NCI-H1092 (cell line): ENCODE measurements around the gene S100A11.
"Not testable (repeated sequence)": the region's sequence is repeated elsewhere in the genome, so short reads cannot be mapped to it uniquely, and the experiment has no call there.

Experiments used
- DNase-seq: peaks from one replicate; lab custom pipeline; 2025; lab: John Stamatoyannopoulos, UW

S100A11 gene

DNA sequence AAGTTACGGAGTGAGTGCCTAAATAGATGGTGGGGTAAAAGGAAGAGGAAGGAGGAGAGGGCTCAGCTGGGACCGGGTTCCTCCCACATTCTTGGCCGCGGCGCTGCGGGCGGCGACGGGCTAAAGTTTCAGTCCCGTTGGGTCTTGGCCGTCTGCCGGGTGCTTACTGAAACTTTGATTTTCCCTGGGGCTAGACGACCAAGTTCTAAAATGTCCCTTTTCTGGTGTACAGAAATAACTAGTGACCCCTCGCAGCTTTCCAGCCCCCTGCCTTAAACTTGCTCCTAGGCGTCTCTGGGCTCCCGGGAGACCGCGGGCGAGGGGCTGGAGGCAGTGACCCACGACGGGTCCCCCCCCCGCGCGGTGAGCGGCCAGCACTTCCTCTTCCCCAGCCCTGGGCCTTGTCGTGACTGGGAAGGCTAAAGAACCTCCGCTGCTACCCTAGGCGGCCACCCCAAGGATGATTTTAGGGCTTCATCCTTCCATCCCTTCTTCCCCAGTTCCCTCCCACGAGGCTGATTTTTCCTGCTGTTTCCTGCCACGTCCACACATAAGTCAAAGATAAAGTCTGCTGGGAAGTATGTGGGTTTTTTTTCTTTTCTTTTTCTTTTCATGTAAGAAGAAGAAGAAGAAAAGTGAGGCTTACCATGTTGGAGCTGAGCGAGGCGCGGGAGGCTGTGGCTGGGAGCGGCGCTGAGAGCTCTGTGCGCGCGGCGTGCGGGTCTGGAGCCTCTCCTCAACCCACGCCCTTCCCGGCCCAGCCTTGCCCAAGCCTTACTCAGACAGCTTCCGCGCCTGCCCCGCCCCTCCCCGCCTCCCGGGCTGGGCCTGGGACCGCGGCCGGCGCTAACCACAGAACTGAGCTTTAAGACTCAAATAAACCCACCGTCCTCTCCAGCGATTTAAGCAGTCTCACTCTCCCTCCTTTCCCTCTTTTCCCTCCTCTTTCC, at the start of gene S100A11:
S100A11 (minus strand) TSS at position 738 of the 950 bp plus-strand sequence; CDS start at position 649, 89 bp downstream.
- no peak for DNase-seq

DNA sequence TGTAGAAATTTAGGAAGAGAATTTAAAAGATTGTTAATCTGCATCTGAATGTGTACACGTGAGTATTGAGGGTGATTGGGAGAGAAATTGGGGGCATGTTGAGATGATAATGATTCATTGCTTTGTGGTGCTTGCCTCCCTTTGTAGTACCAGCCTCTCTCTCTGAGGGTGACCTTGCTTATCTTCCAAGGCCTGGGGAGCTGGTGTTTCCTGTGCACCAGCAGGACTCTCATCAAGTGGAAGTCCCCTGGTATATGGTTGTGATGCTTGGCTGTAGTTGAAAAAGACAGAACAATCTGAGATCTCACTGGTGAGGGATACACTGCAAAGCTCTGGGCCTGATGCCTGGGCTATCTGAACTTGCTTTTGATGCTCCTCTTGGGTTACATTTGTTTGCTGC, 48.0 kb upstream of the S100A11 start:
- no peak for DNase-seq

DNA sequence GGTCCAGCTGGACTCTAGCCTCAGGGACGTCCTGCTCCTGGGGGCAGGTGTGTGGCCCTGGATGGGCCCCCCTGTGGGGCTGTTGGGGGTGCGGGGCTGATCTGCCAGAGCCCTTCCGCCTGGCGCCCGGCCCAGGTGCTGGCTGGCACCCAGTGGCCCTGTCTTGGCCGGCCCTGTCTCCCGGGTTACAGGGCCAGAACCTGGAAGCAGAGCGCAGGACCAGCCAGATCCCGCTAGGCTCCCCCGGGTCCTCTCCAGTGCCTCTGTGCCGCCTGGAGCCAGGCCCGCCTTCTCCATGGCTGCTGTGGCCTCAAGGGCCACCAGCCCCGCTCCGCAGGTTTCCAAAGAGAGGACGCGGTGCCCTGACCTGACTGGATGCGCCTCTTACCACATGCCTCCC, 44.2 kb upstream of the S100A11 start:
- DNase-seq, result not testable (repeated sequence)

DNA sequence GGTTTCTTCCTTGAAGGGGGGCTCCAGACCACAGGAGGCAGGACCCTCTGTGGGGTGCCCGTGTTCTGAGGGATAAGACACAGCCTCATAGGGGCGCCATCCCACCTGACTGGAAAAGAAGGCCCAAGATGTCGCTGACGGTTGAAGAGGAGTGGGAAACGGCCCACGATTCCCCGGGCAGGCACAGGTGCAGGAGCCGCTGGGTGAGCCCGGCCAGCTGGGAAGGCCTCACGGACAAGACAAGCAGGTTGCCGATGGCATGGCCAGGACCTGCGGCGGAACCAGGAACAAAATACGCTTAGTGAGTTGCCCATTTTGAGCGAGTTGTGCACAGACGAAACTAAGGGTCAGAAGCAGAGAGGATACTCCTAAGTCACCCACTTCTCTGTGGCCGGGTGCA, 43.7 kb upstream of the S100A11 start:
- not testable (repeated sequence) for DNase-seq

DNA sequence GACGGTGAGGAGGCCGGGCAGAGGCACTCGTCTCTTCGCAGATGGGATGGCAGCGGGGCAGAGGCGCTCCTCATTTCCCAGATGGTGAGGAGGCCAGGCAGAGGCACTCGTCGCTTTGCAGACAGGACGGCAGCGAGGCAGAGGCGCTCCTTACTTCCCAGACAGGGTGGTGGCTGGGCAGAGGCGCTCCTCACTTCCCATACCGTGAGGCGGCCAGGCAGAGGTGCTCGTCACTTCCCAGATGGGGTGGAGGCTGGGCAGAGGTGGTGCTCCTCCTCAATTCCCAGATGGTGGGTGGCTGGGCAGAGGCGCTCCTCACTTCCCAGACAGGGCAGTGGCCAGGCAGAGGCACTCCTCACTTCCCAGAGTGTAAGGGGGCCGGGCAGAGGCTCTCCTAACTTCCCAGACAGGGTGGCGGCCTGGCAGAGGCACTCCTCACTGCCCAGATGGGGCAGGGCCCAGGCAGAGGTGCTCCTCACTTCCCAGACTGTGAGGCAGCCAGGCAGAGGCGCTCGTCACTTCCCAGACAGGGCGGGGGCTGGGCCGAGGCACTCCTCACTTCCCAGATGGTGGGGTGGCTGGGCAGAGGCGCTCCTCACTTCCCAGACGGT, 42.1 kb upstream of the S100A11 start:
- DNase-seq, result no peak

DNA sequence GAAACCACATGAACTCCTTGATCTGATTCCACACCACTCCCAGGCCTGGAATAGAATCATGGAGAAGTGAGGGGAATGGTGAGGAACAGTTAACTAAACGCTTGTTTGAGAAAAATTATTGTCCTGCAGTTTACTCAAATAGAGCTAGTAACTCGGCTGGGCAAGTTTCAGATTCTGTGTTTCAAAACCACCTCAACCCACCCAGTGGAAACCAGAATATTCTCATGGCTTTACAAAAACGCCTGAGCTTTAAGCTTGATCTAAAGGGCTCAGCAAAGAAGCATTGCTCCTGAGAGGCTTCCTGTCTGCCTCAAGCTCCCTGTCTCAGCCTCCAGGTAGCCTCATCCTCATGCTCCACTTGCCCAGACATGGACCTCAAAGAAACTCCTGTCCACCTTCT, 35.5 kb upstream of the S100A11 start:
- no peak for DNase-seq

DNA sequence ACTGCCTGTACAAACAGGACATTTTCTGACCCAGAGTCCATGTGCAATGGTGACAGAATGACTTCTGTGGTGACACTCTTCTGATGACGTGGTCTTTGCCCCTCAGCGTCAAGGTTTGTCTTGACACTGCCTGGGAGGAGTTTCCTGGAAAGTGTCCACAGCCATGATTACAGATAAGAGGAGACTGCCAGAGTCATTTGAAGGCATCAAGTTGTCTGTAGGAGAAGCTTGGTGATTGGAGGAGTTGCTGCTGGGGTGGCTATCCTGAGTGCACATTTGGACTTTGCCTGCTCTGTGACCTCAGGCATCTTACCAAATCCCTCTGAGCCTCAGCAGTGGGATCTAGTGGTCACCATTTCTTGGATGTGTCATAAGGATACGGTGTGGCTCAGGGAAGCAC, 34.3 kb upstream of the S100A11 start:
- DNase-seq, result no peak

DNA sequence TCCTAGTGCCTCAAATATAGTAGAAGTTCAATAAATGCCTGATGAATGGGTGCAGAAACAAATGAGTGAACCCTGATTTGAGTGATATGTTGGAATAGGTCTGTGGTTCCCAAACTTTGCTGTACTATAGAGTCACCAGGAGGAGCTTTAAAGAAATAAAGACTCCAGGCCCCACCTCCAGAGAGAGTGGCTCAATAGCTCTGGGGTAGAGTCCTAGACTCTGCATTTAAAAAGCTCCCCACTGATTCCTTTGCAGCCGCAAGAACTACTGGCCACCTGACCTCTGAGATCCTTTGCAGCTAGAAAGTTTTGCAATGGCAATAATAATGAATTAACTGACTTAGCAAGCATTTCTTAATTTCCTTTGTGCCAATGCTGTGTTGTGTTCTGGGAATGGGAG, 31.1 kb upstream of the S100A11 start:
- no peak for DNase-seq

DNA sequence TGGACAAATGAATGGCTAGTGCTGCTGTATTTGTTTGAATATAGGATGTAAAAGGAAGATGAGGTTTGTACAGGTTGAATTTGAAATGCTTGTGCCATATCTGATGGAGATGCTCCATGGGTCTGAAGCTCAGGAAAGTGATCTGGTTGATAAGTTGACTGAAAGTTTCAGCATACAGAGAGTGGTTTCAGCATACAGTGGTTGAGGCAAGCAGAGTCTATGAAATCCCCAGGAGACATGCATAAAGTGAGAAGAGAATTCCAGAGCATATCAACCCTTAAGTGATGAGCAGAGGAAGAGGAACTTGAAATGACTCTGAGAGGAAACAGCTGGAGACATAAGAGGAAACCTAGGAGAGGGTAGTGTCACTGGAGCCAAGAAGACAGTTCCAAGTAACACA, 30.3 kb upstream of the S100A11 start:
- DNase-seq, result no peak

DNA sequence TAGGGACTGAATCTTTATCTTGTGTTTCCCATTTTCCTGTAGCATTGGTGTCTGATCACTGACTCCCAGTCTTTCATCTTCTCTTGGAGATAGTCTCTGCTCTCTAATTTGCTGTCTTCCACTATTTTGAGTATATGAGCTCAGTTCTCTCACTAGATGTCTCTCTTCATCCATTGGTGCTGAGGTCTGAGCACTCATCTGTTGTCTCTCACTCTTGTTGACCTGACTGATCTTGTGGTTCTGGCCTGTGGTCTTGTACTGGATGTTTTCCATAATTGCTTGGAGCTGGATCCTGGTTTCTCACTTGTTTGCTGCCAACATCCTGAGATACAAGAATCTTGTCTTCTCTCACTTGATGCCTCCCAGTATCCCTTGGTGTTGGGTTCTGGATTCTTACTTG, 25.1 kb upstream of the S100A11 start:
- no peak for DNase-seq

DNA sequence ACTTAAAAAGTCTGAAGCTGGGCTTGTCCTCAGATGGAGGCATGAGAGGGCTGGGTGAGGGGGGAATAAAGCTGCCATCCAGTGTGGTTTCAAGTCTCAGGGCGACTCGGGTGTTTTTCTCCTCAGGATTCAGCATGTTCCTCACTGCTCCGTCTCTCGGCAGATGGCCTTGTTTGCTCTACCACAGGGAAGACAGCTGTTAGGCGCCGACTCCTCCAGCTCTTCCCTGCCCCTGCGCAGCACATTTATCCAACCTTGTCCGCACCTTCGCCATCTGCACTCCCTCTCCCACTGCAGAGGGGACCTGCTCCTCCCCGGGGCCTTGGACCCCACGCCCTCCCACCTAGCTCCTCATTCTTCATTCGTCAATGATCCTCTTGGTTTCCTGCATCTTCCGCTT, 16.6 kb upstream of the S100A11 start:
- DNase-seq, result no peak

DNA sequence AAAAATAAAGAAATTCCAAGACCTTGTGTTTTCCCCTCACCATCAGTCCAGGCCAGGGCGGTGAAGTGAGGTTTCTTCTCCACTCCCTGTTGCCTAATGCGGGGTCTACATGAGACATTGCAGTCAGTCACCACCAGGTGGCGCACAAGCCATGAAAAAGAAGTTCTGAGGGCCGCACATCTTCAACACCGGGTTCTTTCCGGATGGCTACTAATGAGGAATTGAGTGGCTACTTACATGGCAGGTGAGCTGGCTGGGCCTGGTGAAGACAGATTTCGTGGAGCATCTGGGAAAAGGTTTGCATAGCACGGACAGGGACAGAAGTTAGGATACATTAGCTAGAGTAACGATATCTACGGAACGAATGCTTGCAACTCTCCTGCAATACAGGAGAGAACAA, 15.8 kb upstream of the S100A11 start:
- peak; percentile 68 for DNase-seq

DNA sequence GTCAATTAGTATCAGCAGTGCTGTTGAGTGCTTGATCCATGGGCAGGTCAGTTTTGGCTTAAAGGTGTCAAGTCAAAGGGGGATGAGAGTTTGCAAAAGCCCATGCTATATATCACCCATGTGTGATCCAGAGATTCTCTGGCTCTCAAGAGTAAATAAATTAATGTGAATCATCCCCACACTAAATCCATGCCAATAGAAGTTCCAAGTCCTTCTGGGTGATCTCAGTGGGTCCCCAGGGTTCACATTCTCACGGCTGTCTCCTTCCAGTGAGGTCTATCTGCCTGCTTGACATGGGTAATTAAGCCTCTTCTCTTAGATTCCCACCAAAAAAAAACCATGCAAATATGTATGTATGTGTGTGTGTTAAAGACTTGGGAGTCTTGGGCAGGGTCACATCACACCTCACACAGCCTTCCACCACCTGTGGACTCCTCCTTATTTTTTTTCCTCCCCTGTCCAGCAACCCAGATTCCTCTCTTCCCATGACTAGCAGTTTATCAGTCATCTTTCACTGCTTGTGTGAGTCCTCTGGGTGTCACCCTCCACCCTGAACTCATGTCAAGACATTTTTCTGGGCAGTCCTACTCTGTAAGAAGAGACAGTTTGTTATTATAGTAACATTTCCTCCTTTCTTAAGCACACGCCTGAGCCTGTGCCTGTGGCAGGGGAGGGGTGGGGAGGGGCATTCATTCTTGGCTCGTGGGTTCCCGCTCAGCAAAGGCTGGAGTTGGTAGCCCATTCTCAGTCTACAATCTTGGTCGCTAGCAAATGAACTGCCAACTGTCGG, 14.3 kb upstream of the S100A11 start:
- no peak for DNase-seq

DNA sequence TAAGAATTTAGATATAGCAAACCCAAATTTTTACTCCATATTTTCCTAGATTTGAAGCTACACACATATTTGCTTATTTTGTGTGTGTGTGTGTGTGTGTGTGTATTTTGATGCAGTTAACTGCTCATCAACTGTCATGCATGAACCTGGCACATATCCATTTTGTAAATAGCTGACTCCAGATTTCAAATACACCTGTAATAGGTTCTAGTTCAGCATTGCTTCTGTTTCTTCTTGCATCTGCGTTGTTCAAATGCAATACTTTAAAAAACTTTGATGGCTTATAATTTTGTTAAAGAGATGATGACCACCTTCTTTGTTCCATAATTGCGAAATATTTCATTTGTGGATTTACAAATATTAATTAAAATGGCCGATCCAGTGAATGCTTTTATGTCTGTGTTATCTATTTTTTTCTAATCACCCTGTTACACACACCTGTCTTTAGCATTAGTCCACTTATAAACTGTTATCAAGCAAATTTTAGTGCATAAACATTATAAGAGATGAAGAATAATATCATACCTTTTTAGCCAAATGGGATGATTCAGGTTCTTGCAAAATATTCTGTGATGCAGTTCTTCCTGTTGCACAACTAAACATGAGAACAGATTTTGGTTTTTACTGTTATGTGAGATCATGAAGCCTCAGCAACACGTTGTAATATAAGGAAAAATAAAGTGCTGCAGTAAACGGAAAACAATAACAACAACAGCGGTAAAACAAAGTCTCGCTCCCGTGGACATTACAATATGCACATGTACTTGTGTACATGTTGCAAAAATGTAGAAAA, 12.7 kb upstream of the S100A11 start:
- no peak for DNase-seq

DNA sequence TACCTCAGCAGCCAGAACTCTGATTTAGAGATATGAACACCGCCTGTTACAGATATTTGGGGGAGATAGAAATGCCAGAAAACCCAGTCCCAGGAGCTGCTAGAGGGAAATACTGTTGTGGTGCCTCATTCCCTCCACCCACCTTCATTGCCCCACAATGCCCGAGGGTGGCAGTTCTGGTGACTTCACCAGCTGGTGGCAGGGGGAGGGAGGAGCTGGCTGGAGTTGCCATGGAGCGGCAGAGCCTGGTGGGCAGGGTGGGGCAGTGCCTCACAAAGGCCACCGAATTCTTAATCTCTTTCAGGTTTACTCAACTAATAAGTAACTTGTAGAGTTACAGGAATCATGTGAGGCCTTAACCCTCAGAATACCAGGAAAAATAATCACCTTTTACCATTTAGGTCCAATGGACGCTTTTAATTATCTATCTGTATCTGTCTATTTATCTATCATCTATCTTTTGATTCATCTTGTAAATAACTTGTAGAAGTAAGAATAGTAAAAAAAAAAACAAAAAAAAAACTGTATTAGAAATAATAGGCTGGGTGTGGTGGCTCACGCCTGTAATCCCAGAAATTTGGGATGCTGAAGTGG, 11.7 kb upstream of the S100A11 start:
- DNase-seq, result no peak

DNA sequence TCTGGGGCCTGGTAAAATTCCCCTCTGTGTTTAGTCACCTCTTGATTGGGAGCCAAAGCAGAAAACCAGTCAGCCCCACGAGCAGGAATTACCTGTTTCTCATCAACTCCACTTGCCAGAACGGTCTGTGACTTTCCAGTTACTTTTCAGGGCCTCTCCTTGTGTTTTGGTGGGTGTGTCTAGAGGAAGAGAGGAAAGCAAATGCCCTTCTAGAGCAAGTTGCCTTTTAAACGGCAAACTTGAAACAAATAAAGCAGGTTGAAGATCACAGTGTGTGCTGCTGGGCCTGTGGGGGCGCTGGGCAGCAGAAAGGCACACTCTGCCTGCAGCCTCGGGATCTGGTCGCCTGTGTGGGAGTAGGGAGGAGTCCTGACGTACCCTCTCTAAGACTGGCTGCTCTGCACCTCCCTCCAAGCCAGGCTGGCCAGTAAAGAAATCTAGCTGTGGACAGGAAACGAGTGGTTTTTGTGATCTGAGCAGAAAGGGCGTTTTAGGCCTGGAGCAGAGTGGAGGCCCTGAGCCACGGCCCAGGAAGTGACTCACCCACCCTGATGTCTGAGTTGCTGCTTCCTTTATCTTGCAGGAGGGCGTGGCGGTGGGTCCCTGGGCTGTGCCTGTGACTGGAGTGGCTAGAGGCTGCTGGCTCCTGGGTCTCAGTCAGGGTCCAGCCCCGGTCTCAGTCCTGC, 11.1 kb upstream of the S100A11 start:
- no peak for DNase-seq

DNA sequence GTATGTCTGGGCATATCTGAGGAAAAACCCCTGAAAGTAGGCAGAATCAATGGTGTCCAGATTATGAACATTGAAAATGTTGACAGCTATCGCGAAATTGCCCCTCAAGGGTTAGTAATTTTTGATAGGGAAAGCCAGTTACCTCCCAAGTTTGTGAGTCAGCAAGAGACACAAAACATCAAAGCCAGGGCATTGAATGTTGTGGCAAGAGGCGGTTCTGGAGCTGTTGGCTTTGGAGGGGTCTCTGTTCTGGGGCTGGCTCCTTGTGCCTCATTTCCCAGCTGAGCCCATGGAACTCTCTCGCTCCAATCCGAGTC, 10.6 kb upstream of the S100A11 start:
- DNase-seq, result no peak

DNA sequence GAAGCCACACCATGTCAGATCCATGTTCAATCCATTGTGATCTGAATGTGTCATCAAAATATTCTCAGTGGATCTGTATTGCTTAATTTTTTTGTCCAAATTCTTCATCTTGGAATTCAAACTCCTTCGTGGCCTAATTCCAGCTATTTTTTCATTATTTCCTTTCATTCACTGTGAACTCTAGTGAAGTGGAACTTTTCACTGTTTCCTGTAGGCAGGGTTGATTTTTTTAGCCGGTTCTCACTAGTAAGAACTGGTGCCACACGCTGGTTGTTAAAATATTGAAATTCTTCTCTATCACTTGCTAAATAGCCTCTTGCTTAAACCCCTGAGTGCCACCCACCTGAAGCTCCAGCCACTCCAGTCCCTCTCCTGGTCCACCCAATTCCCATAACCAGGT, 7.6 kb upstream of the S100A11 start:
- no peak for DNase-seq

DNA sequence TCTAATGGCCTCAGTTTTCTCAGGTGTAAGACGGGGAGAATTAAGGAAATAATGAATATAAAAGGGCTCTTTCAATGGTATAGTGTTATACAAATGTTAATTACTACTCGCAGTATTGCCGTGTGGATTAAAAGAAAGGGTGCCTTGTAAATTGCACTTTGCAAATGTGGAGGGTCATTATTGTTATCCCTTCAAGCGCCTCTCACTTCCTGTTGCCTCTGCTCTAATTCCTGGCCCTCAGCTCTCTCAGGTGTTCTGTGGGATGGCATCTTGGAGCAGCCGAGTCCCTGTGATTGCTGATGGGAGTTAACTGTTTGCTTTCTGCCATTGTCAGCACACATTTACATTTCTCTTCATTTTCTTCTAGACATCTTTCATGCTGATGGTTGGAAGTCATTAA, 7.1 kb upstream of the S100A11 start:
- no peak for DNase-seq

DNA sequence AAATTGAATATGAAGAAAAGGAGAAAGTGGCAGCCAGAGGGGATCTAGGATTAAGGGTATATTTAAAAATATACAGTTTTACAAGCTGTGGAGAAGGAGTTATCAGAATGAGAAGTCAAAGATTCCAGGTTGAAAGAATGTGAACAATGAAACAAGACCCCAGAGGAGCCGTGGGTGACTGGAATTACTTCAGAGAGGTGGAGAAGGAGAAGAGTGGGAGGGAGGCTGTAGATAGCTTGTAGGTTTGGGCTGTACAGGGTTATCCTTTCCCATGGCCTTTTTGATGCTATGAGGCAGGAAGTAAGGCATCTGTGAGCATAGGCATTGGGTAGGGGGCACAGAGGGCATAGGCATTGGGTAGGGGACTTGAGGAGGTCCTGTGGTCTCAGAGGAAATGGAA, 5.2 kb upstream of the S100A11 start:
- DNase-seq, result no peak

DNA sequence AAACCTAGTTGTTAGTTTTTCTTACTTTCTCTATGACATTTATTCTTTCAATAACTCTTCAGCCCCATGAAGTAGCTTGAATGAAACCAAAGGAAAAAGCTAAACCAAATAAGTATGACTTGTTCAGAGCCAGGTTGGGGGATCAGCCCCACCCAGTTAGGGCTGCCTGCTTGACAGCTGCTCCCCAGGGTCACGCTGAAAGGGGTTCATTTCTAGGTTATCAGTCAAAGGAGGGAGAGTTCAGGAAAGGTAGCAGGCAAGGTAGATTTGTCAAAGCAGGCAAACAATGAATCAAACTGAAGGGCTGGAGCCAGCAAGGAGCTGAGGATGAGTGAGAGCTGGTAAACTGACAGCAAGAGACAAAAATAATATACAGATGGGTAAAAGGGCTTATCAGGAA, 3.1 kb upstream of the S100A11 start:
- DNase-seq, result no peak
